HCT116 (cell line): ENCODE data around the gene E2F6.

Experiments
- CEBPB ChIP-seq: IDR thresholded peaks from 2 replicates; pipeline ENCODE4 v1.6.1; 2012; ENCODE audit warnings: low read depth
- CTCF ChIP-seq, 3 experiments: fragments of 200-600 bp in 1 of 3; sonication (generic) in 1 of 3; IDR thresholded peaks in 2 of 3; conservative IDR thresholded peaks in 1 of 3; 2 replicates each; pipeline ENCODE4 v1.5.1; 2012 to 2017; ENCODE audit warnings: low read depth in 2 of 3, low read length in 2 of 3, antibody characterized with exemption in 1 of 3, borderline replicate concordance in 1 of 3, control low read depth in 1 of 3, mild to moderate bottlenecking in 1 of 3, mixed read lengths in 1 of 3, mixed run types in 1 of 3, moderate library complexity in 1 of 3; ENCODE audit not compliant: insufficient read depth in 1 of 3
- POLR2A ChIP-seq: IDR thresholded peaks from 2 replicates; pipeline ENCODE4 v1.7.0; 2011; ENCODE audit warnings: borderline replicate concordance; ENCODE audit not compliant: insufficient read depth, insufficient read length; ENCODE audit errors: extremely low read depth
- SIN3A ChIP-seq: IDR thresholded peaks from 2 replicates; pipeline ENCODE4 v1.6.1; 2012; ENCODE audit warnings: low read depth

- no peak for TF ChIP-seq POLR2A
- no peak for TF ChIP-seq CTCF (IDR thresholded peaks at IDR 0.05 in 2 of 3, conservative IDR thresholded peaks at IDR 0.05 in 1 of 3; ENCODE audit: borderline replicate concordance in 1 of 3, insufficient read depth in 1 of 3, low read depth in 2 of 3, low read length in 2 of 3)
- TF ChIP-seq SIN3A, result no peak
- no peak for TF ChIP-seq CEBPB
Measured at GRCh38 chr2:11406267-11406957, 59.5 kb downstream of the E2F6 start.
